K562 (cell line): Measurements from ENCODE around the gene AGAP4.

Experiments
- CREB1 ChIP-seq, 2 experiments: sonication (generic) in 1 of 2; formaldehyde crosslinking in 1 of 2; IDR thresholded peaks; 2 replicates each; pipeline versions ENCODE4 v1.6.1 to v1.8.0; 2012 to 2022; ENCODE audit warnings: inconsistent platforms in 1 of 2, mild to moderate bottlenecking in 1 of 2, missing genetic modification reagents in 1 of 2, moderate library complexity in 1 of 2
- E2F1 ChIP-seq: sonication (generic); formaldehyde crosslinking; IDR thresholded peaks from 2 replicates; pipeline ENCODE4 v1.8.1; 2023; ENCODE audit warnings: mild to moderate bottlenecking, missing genetic modification reagents, moderate library complexity
- HMGXB4 ChIP-seq: sonication (generic); formaldehyde crosslinking; IDR thresholded peaks from 2 replicates; pipeline ENCODE4 v1.8.1; 2023; ENCODE audit warnings: mild to moderate bottlenecking, missing genetic modification reagents
- KLF13 ChIP-seq: fragments of 450-650 bp; IDR thresholded peaks from 2 replicates; pipeline ENCODE4 v1.6.1; 2016; ENCODE audit warnings: missing genetic modification characterization, low read depth, mild to moderate bottlenecking, missing compliant biosample characterization, moderate library complexity, borderline replicate concordance
- MLX ChIP-seq, 2 experiments: fragments of 450-650 bp in 1 of 2; sonication (generic) in 1 of 2; formaldehyde crosslinking; conservative IDR thresholded peaks; 2 replicates each; pipeline versions ENCODE4 v1.4.0 to v1.8.1; 2020 to 2022; ENCODE audit warnings: mild to moderate bottlenecking in 1 of 2, missing genetic modification reagents in 1 of 2
- SP1 ChIP-seq: sonication (generic); formaldehyde crosslinking; IDR thresholded peaks from 2 replicates; pipeline ENCODE4 v1.8.1; 2022; ENCODE audit warnings: mild to moderate bottlenecking, missing genetic modification reagents
- ZBTB17 ChIP-seq: fragments of 450-650 bp; formaldehyde crosslinking; IDR thresholded peaks from 2 replicates; pipeline ENCODE4 v1.4.0; 2020; ENCODE audit warnings: mild to moderate bottlenecking
- TF ChIP-seq, protein P1 (sequence below), 3 experiments: IDR thresholded peaks in 2 of 3; conservative IDR thresholded peaks in 1 of 3; 2 replicates each; pipeline ENCODE4 v1.5.1; 2011 to 2012; ENCODE audit warnings: low read length in 3 of 3, mild to moderate bottlenecking in 3 of 3, control low read depth in 2 of 3, improper control_type of control experiment in 1 of 3, inconsistent platforms in 1 of 3, low read depth in 1 of 3, mixed read lengths in 1 of 3, moderate library complexity in 1 of 3; ENCODE audit not compliant: insufficient read depth in 2 of 3

GRCh38 chr10:45817130-45817859 lies 30.0 kb downstream of the AGAP4 start:
- TF ChIP-seq, protein P1, sequence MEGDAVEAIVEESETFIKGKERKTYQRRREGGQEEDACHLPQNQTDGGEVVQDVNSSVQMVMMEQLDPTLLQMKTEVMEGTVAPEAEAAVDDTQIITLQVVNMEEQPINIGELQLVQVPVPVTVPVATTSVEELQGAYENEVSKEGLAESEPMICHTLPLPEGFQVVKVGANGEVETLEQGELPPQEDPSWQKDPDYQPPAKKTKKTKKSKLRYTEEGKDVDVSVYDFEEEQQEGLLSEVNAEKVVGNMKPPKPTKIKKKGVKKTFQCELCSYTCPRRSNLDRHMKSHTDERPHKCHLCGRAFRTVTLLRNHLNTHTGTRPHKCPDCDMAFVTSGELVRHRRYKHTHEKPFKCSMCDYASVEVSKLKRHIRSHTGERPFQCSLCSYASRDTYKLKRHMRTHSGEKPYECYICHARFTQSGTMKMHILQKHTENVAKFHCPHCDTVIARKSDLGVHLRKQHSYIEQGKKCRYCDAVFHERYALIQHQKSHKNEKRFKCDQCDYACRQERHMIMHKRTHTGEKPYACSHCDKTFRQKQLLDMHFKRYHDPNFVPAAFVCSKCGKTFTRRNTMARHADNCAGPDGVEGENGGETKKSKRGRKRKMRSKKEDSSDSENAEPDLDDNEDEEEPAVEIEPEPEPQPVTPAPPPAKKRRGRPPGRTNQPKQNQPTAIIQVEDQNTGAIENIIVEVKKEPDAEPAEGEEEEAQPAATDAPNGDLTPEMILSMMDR (IDR thresholded peaks at IDR 0.05 in 2 of 3, conservative IDR thresholded peaks at IDR 0.05 in 1 of 3; ENCODE audit: insufficient read depth in 2 of 3, low read depth in 1 of 3, low read length in 3 of 3): no peak
- TF ChIP-seq CREB1 (IDR thresholded peaks at IDR 0.05): no peak
- TF ChIP-seq CREB1 (CRISPR knock-in tag; IDR thresholded peaks at IDR 0.05): no peak
- TF ChIP-seq SP1 (CRISPR knock-in tag): no peak
- no peak for TF ChIP-seq ZBTB17 (CRISPR knock-in tag)
- no peak for TF ChIP-seq KLF13 (tag)
- TF ChIP-seq E2F1 (CRISPR knock-in tag): no peak
- no peak for TF ChIP-seq HMGXB4
- TF ChIP-seq MLX (CRISPR knock-in tag; conservative IDR thresholded peaks at IDR 0.05): no peak
